ENCODE measurements around the gene PYROXD2.

GRCh38 chr10:98363220-98363619 lies 51.8 kb downstream of the PYROXD2 start:
- TF ChIP-seq EZH2 (optimal IDR thresholded peaks at IDR 0.05; ENCODE audit: low read depth, low read length) (no peak), CTCF (IDR thresholded peaks at IDR 0.05; ENCODE audit: low read length) (no peak)

Data from MM.1S (cell line).